GM21528 (cell line): ENCODE results near the gene OR4C45.
"Not testable (repeated sequence)": the region's sequence is repeated elsewhere in the genome, so short reads cannot be mapped to it uniquely, and the experiment has no call there.

ENCODE experiments used
- ATAC-seq: cut with Tn5 transposase; IDR thresholded peaks from one replicate; pipeline ENCODE4 v1.9.1; 2021; ENCODE audit warnings: mild to moderate bottlenecking, moderate library complexity; ENCODE audit not compliant: unreplicated experiment, low FRiP score

OR4C45 gene

GRCh38 chr11:50032574-50032973 is at the start of gene OR4C45:
Gene OR4C45, plus strand, starts transcription at chr11:50032874.
- ATAC-seq = no peak

GRCh38 chr11:49995565-49995964 is 37.1 kb upstream of the OR4C45 start:
- ATAC-seq = no peak

- ATAC-seq = no peak
Measured at GRCh38 chr11:50030193-50030592, 2.5 kb upstream of the OR4C45 start.

GRCh38 chr11:50036239-50036638 is 3.6 kb downstream of the OR4C45 start:
- not testable (repeated sequence) for ATAC-seq

- no peak for ATAC-seq
Measured at GRCh38 chr11:50037251-50037650, 4.6 kb downstream of the OR4C45 start.

- no peak for ATAC-seq
Measured at GRCh38 chr11:50044647-50045046, 12.0 kb downstream of the OR4C45 start.

- ATAC-seq = not testable (repeated sequence)
Measured at GRCh38 chr11:50063056-50063455, 30.4 kb downstream of the OR4C45 start.

GRCh38 chr11:50070389-50070788 is 37.7 kb downstream of the OR4C45 start:
- no peak for ATAC-seq

GRCh38 chr11:50071584-50072225 is 39.0 kb downstream of the OR4C45 start:
- ATAC-seq = no peak

- no peak for ATAC-seq
Measured at GRCh38 chr11:50072226-50073112, 39.8 kb downstream of the OR4C45 start.

GRCh38 chr11:50073113-50074105 is 40.7 kb downstream of the OR4C45 start:
- no peak for ATAC-seq

GRCh38 chr11:50074161-50074560 is 41.5 kb downstream of the OR4C45 start:
- ATAC-seq = no peak

- ATAC-seq = no peak
Measured at GRCh38 chr11:50075856-50076255, 43.2 kb downstream of the OR4C45 start.

- ATAC-seq = no peak
Measured at GRCh38 chr11:50077526-50077925, 44.9 kb downstream of the OR4C45 start.

- ATAC-seq = no peak
Measured at GRCh38 chr11:50078001-50078400, 45.3 kb downstream of the OR4C45 start.

- not testable (repeated sequence) for ATAC-seq
Measured at GRCh38 chr11:50078946-50079345, 46.3 kb downstream of the OR4C45 start.

- no peak for ATAC-seq
Measured at GRCh38 chr11:50080256-50080655, 47.6 kb downstream of the OR4C45 start.
